ENCODE measurements around the gene PLXNA4. TPM values are rescaled to one million over a fixed set of nuclear protein-coding genes. Genes with fewer than 3 reads are reported as not detected.

PLXNA4 gene
- total and polyA plus RNA-seq, 12 donors, result 0.83 to 17.0 (median 11.5) TPM

- intact Hi-C loops (cut with DNase I), result loop anchor here in 5 of 10 donors (5.0 to 10.0 kb wide), 4 partner anchors 74 to 179 kb away; partner anchors contain the start of gene PLXNA4 (in 4 of the 5)
- 81% methylated on average over 14 of the region's 14 CpGs for WGBS, 2 donors
- H3K36me3 ChIP-seq, result no peaks in the 10 kb centered on the region
- no peaks in the 10 kb centered on the region for H3K9me3 ChIP-seq
- ATAC-seq (no peak), DNase-seq (no peak)
- no peak overlapping the region for H3K4me3 ChIP-seq
- peaks cover 10 to 82% (median 46%) of the 10 kb centered on the region in 9 donors for H3K4me1 ChIP-seq
- peak overlapping the region in 1 of 10 donors; percentile 20 for H3K27ac ChIP-seq
- TF ChIP-seq CTCF (IDR thresholded peaks at IDR 0.05), result no peak
- no peaks in the 10 kb centered on the region for H3K27me3 ChIP-seq
These were observed 177.9 kb downstream of the PLXNA4 start for GRCh38 chr7:132398253-132398925.

- H3K27ac ChIP-seq, result no peak overlapping the region
- no peaks in the 10 kb centered on the region for H3K36me3 ChIP-seq
- intact Hi-C loops (cut with DNase I), result loop anchor here in 5 of 10 donors (5.0 to 10.0 kb wide), 4 partner anchors 72 to 180 kb away; partner anchors contain the start of gene PLXNA4 (in 4 of the 5)
- no peak overlapping the region for H3K4me3 ChIP-seq
- no peaks in the 10 kb centered on the region for H3K9me3 ChIP-seq
- peaks cover 10 to 71% (median 39%) of the 10 kb centered on the region in 9 donors for H3K4me1 ChIP-seq
- WGBS, 2 donors, result 88 to 92% methylated on average over 5 of the region's 5 CpGs
- TF ChIP-seq CTCF (IDR thresholded peaks at IDR 0.05), result no peak
- no peaks in the 10 kb centered on the region for H3K27me3 ChIP-seq
- ATAC-seq (no peak), DNase-seq (no peak)
These were observed 179.2 kb downstream of the PLXNA4 start for GRCh38 chr7:132397070-132397469.

DNA sequence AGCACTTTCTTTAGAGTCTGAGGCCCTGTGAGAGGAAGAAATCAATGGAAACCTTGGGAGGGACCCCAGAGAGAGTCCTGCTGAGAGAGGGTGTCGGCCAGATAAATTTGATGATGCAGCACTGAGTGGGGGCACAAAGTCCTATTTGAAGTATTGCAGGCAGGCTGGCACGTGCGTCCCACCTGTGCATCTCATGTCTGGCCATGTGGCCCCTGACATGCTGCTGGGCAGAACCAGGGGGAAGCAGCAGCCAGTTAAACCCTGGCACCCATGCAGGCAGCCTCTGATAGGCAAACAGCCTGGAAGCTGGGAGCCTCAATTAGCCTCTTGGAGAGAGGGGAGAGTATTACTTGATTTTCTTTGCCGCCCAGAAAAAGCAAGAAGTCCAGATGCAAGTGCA, 180.9 kb downstream of the PLXNA4 start:
- peaks cover 4 to 54% (median 30%) of the 10 kb centered on the region in 9 donors for H3K4me1 ChIP-seq
- H3K27ac ChIP-seq, result no peak overlapping the region
- H3K9me3 ChIP-seq, result no peaks in the 10 kb centered on the region
- H3K36me3 ChIP-seq, result no peaks in the 10 kb centered on the region
- DNase-seq (no peak), ATAC-seq (no peak)
- TF ChIP-seq CTCF (IDR thresholded peaks at IDR 0.05), result no peak
- H3K4me3 ChIP-seq, result no peak overlapping the region
- H3K27me3 ChIP-seq, result no peaks in the 10 kb centered on the region
- 66 to 68% methylated on average over 4 of the region's 4 CpGs for WGBS, 2 donors
- intact Hi-C loops (cut with DNase I), result loop anchor here in 5 of 10 donors (5.0 to 10.0 kb wide), 4 partner anchors 71 to 182 kb away; partner anchors contain the start of gene PLXNA4 (in 4 of the 5)

- peak in 6 of 9 donors; percentile 37 to 55 (median 49) for TF ChIP-seq CTCF (IDR thresholded peaks at IDR 0.05)
- Histone ChIP-seq H3K27me3 (no peaks in the 10 kb centered on the region), H3K36me3 (no peaks in the 10 kb centered on the region), H3K27ac (peak overlapping the region in 1 of 10 donors; percentile 17), H3K9me3 (peaks cover 0 to 4% (median 0%) of the 10 kb centered on the region in 11 donors), H3K4me3 (no peak overlapping the region), H3K4me1 (peaks cover 4 to 48% (median 27%) of the 10 kb centered on the region in 9 donors)
- peak in 6 of 8 donors; percentile 18 to 46 (median 24) for ATAC-seq
- intact Hi-C loops (cut with DNase I), result loop anchor here in 7 of 10 donors (5.0 to 10.0 kb wide), 4 partner anchors 70 to 183 kb away; partner anchors contain the start of gene PLXNA4 (in 6 of the 7)
- 81 to 85% methylated on average over 7 of the region's 7 CpGs for WGBS, 2 donors
- DNase-seq, result no peak
These were observed 181.7 kb downstream of the PLXNA4 start for GRCh38 chr7:132394283-132395198.

Data from heart right ventricle (tissue), 16 donors.